Muscle of arm (tissue), 12 donors: ENCODE data around the gene ACO2. TPM values are rescaled to one million over a fixed set of nuclear protein-coding genes. Genes with fewer than 3 reads are reported as not detected.

Experiments used
- DNase-seq: peaks from one replicate; pipeline ENCODE4 v3.0.0-alpha.2; 2013
- polyA plus RNA-seq, 12 donors: library from polyadenylated mRNA; unstranded; fragments of 120-200 nt; gene quantifications; one replicate each; pipeline ENCODE4 v1.2.1, GENCODE V29; 2013; ENCODE audit not compliant: insufficient read length in 12 of 12

The ACO2 gene
- polyA plus RNA-seq, 12 donors, result 70.3 to 124 (median 93.3) TPM; not detected in 1

DNA sequence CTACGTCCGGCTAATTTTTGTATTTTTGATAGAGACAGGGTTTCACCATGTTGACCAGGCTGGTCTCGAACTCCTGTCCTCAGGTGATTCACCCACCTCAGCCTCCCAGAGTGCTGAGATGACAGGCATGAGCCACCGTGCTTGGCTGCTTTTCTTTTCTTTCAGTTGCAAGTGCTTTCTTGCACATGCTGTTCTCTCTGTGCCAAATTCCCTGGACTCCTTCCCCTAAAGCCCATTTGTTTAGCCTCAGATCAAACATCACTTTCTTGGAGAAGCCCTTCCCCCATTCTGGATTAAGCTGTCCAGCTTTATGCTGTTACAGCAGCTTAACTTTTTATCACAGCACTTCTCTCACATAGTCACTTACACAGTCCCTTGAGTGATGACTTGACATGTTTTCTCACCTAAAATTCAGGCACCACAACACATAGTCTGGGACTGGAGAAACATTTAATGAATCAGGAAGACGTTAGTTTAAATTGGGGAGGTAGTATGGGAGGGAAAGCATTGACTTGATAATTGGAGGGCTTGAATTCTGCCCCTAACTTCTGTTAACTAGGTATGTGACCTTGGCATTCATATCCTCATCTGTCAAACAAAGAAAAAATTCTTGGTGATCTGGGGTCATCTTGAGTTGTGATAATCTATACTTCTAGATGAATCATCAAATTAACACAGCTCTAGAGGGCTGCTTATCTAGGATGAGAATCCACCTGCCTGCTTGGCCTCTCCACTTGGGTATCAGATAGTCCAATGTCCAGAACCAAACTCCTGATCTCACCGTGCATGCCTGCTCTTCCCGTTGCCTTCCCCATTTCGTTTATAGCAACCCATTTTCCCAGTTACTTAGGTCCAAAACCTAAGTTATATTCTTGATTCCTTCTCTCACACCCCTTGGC, 18.4 kb downstream of the ACO2 start:
- no peak for DNase-seq

DNA sequence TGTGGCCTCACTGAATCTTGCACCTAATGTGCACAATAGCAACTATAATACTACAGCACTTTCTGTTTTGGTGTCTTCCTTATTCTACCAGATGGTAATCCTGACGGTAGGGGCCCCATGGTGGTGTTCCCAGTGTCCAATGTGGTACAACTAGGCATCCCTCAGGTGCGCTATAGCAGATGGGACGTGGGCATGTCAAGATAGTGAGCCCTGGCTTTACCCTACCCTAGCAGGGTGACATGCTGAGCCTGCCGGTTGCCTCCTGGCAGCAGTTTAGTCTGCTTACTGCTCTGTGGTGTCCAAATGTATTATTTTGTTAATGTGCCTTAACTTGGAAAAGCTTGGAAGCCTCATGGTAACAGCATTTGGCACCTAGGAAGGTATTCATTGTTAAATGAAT, 19.2 kb downstream of the ACO2 start:
- DNase-seq, result no peak

- DNase-seq, result no peak
Measured at GRCh38 chr22:41488596-41489385, 19.9 kb downstream of the ACO2 start.

DNA sequence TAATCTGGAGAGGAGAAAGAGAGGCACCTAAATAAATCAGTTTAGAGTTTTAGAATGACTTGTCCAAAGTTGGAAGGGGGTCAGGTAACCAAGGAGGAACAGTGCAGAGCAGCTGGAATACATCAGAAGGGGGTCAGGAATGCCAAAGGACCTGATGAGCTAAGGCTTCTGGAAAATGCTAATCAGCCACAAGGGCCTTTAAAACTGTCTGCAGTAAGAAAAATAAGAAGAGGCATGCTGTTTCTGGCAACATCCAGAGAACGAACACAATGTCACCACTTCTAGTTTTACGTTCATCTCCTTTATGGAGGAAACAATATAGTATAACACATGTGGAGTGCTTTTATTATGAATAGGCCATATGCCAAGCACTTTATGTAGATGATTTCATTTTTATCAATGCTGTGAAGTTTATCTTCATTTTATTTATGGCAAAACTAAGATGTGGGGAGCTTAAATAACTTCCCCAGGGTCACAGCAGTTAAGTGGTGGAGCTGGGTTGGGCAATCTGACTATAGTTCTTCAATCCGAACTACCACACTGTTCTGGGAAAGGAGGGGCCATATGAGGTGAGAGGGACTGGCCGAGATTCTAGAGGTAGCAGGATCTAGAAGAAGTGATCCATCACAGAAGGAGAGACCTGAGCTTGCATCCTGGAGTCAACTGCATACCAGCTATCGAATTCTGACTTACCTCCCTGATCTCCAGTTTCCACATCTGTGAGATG, 22.6 kb downstream of the ACO2 start:
- peak; percentile 54 for DNase-seq

- no peak for DNase-seq
Measured at GRCh38 chr22:41498303-41498835, 29.5 kb downstream of the ACO2 start.

- no peak for DNase-seq
Measured at GRCh38 chr22:41499624-41500280, 30.8 kb downstream of the ACO2 start.

- no peak for DNase-seq
Measured at GRCh38 chr22:41500303-41500702, 31.4 kb downstream of the ACO2 start.

GRCh38 chr22:41501209-41501608, 32.3 kb downstream of the ACO2 start:
- DNase-seq, result no peak

- no peak for DNase-seq
Measured at GRCh38 chr22:41504397-41504796, 35.5 kb downstream of the ACO2 start.

DNA sequence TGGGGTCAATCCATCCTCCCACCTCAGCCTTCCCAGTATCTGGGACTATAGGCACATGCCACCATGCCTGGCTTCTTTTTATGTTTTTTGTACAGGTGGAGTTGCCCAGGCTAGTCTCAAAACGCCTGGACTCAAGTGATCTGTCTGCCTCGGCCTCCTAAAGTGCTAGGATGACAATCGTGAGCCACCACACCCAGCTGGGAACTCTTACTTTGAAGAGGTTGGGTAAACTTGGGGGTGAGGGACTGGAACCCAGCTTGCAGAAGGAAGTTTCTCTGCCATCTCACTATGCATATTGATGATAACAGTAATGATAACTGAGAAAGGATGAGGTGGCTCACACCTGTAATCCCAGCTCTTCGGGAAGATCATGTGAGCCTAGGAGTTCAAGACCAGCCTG, 35.9 kb downstream of the ACO2 start:
- DNase-seq, result no peak

DNA sequence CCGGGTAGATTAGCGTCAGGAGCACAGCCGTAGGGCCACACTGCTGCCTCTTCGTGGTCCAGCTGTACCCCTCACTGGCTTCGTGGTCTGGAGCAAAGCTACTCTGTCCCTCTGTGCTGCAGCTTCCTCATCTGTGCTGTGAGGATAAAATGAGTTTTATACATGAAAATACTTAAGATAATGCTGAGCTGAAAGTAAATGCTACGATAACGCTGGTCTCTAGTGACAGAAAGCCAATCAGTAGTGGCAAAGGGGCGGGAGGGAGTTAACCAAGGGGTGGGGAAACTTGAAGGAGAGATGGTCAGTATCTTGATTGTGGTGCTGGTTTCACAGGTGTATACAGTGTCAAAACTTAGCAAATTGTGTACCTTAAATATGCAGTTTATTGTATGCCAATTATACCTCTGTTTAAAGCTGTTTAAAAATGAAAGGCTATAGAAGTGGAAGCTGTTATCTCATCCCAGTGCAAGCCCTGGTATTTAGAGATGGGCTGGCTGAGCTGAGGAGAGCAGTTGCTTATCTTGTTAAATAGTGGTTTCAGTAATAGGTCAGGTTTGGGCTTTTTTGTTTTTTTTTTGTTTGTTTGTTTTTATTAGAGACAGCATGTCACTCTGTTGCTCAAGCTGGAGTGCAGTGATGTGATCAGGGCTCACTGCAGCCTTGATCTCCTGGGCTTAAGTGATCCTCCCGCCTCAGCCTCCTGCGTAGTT, 36.7 kb downstream of the ACO2 start:
- DNase-seq, result no peak

- DNase-seq, result no peak
Measured at GRCh38 chr22:41507330-41508063, 38.6 kb downstream of the ACO2 start.

GRCh38 chr22:41508770-41509170, 39.9 kb downstream of the ACO2 start:
- no peak for DNase-seq

DNA sequence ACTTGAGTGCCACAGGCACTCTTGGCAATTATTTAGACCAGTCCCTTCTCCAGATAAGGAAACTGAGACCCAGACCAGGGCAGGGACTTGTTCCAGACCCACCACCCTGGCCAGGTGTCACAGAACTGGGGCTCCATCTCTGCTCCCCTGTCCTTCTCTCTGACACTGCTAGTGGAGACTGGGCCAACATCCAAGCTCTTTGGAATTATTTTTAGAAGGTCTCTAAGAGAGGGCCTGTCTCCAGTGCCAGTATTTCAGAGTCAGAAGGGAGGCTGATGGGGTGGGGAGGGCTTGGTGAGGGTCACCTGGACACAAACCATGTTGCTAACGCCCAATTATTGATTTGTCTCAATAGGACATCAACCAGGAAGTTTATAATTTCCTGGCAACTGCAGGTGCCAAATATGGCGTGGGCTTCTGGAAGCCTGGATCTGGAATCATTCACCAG, 42.6 kb downstream of the ACO2 start:
- no peak for DNase-seq

GRCh38 chr22:41512421-41513194, 43.7 kb downstream of the ACO2 start:
- no peak for DNase-seq

GRCh38 chr22:41513391-41513790, 44.5 kb downstream of the ACO2 start:
- no peak for DNase-seq

- no peak for DNase-seq
Measured at GRCh38 chr22:41516462-41516861, 47.5 kb downstream of the ACO2 start.

- DNase-seq, result peak; percentile 74
Measured at GRCh38 chr22:41517172-41518047, 48.5 kb downstream of the ACO2 start.
